Ovary (tissue), 3 donors: ENCODE data around the gene SPDYE5.
"Not testable (repeated sequence)": the region's sequence is repeated elsewhere in the genome, so short reads cannot be mapped to it uniquely, and the experiment has no call there.

Source experiments
- EP300 ChIP-seq: sonication (generic); formaldehyde crosslinking; IDR thresholded peaks from one replicate; pipeline ENCODE4 v1.6.1; 2017; ENCODE audit warnings: antibody characterized with exemption
- TF ChIP-seq, protein P1 (sequence below), 3 donors: fragments of 450-650 bp in 2 of 3; fragments of 200-600 bp in 1 of 3; IDR thresholded peaks; one replicate each; pipeline versions ENCODE4 v1.5.1 to v1.8.0; 2016 to 2022; ENCODE audit warnings: antibody characterized with exemption in 3 of 3, mild to moderate bottlenecking in 1 of 3
- donor health status: DM: no; HTN: no; CAD: no.

DNA sequence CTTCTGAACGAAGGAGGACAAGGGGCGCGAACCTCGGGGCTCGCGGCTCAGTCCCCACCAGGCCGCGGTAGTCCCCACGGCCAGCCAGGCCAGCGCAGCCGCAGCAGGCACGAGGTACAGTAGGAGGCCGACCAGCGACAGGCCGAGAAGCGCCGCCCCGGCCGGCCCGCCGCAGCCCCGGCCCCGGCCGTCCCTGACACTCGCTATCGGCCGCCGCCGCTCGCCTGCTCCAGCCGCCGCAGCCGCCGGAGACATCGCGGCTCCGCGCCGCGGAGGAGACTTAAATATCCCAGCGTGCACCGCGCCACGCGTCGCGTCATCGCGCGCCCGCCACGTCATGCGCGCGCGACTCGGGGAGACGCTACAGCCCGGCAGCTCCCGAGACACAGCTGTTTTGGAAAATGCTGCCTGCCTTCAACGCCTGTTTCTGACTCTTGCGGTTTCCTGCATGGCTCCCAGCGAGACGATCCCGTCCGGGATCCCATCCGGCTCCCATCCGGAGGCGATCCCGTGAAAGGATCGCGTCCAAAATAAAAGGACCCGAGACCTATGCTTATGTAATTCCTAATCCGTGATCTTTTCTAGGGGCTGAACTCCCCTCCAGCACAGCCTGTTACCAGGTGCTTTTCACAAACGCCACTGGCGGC lies 49.5 kb upstream of the SPDYE5 start:
- TF ChIP-seq, protein P1, sequence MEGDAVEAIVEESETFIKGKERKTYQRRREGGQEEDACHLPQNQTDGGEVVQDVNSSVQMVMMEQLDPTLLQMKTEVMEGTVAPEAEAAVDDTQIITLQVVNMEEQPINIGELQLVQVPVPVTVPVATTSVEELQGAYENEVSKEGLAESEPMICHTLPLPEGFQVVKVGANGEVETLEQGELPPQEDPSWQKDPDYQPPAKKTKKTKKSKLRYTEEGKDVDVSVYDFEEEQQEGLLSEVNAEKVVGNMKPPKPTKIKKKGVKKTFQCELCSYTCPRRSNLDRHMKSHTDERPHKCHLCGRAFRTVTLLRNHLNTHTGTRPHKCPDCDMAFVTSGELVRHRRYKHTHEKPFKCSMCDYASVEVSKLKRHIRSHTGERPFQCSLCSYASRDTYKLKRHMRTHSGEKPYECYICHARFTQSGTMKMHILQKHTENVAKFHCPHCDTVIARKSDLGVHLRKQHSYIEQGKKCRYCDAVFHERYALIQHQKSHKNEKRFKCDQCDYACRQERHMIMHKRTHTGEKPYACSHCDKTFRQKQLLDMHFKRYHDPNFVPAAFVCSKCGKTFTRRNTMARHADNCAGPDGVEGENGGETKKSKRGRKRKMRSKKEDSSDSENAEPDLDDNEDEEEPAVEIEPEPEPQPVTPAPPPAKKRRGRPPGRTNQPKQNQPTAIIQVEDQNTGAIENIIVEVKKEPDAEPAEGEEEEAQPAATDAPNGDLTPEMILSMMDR (IDR thresholded peaks at IDR 0.05) = not testable (repeated sequence)
- TF ChIP-seq EP300 = not testable (repeated sequence)
